Progenitor cell of endocrine pancreas (in vitro differentiated cells): ENCODE data around the gene CHD1. TPM values are rescaled to one million over a fixed set of nuclear protein-coding genes. Genes with fewer than 3 reads are reported as not detected.

Experiments
- DNase-seq: peaks from one replicate; pipeline ENCODE4 v3.0.0; 2021; ENCODE audit warnings: low spot score; ENCODE audit not compliant: unreplicated experiment
- H3K27ac Mint-ChIP-seq: 2 replicates; pipeline ENCODE4 v1.8.0; 2021; ENCODE audit warnings: mild to moderate bottlenecking, moderate library complexity, mixed read lengths
- H3K27me3 Mint-ChIP-seq: 2 replicates; pipeline ENCODE4 v1.8.0; 2021; ENCODE audit warnings: mixed read lengths
- H3K36me3 Mint-ChIP-seq: 2 replicates; pipeline ENCODE4 v1.8.0; 2022; ENCODE audit warnings: mixed read lengths; ENCODE audit not compliant: insufficient read depth
- H3K4me1 Mint-ChIP-seq: 2 replicates; pipeline ENCODE4 v1.8.0; 2021; ENCODE audit warnings: low read depth, mixed read lengths
- H3K4me3 Mint-ChIP-seq: 2 replicates; pipeline ENCODE4 v1.8.0; 2021; ENCODE audit warnings: low read depth, mild to moderate bottlenecking, moderate library complexity, mixed read lengths
- H3K9me3 Mint-ChIP-seq: 2 replicates; pipeline ENCODE4 v1.8.0; 2021; ENCODE audit warnings: low read depth, mixed read lengths
- total RNA-seq: library from RNA; stranded (reverse); gene quantifications from 2 replicates; pipeline ENCODE4 v1.2.1, GENCODE V29; 2021
- TF ChIP-seq, protein P1 (sequence below): fragments of 200-600 bp; sonication (generic); IDR thresholded peaks from one replicate; pipeline ENCODE4 v1.5.0; 2021; ENCODE audit warnings: antibody characterized with exemption, mild to moderate bottlenecking; ENCODE audit not compliant: unreplicated experiment

The CHD1 gene
- total RNA-seq, 1 donor from 2014 or later, result 61.0 TPM

DNA sequence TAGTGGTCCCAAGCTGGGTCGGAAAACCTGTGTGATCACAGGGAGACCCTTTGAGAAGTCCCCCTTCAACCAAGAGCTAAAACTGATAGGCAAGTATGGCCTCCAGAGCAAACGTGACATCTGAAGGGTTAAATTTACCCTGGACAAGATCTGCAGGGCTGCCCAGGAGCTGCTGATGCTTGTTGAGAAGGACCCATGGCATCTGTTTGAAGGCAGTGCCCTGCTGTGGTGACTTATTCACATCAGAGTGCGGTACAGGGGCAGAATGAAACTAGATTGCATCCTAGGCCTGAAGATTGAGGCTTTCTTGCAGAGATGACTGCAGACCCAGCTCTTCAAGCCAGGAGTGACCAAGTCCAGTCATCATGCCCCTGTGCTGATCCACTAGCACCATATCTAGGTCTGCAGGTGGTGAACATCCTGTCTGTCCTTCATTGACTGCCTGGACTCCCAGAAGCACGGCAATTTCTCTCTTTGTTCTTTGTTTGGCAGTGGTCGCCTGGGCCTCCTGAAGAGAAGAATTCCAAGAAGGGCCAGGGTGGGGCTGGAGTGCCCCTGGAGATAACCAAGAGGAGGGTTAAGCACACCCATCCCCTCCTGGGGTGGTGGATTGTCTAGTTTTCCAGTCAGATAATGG lies 25.7 kb upstream of the CHD1 start:
- no peak overlapping the region for H3K4me3 Mint-ChIP-seq
- H3K36me3 Mint-ChIP-seq, result peaks cover 3% of the 10 kb centered on the region
- H3K4me1 Mint-ChIP-seq, result no peaks in the 10 kb centered on the region
- H3K27me3 Mint-ChIP-seq, result no peaks in the 10 kb centered on the region
- no peak overlapping the region for H3K27ac Mint-ChIP-seq
- TF ChIP-seq, protein P1, sequence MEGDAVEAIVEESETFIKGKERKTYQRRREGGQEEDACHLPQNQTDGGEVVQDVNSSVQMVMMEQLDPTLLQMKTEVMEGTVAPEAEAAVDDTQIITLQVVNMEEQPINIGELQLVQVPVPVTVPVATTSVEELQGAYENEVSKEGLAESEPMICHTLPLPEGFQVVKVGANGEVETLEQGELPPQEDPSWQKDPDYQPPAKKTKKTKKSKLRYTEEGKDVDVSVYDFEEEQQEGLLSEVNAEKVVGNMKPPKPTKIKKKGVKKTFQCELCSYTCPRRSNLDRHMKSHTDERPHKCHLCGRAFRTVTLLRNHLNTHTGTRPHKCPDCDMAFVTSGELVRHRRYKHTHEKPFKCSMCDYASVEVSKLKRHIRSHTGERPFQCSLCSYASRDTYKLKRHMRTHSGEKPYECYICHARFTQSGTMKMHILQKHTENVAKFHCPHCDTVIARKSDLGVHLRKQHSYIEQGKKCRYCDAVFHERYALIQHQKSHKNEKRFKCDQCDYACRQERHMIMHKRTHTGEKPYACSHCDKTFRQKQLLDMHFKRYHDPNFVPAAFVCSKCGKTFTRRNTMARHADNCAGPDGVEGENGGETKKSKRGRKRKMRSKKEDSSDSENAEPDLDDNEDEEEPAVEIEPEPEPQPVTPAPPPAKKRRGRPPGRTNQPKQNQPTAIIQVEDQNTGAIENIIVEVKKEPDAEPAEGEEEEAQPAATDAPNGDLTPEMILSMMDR, result no peak
- H3K9me3 Mint-ChIP-seq, result no peaks in the 10 kb centered on the region
- no peak for DNase-seq

GRCh38 chr5:98942847-98943246 lies 14.0 kb upstream of the CHD1 start:
- no peaks in the 10 kb centered on the region for H3K27me3 Mint-ChIP-seq
- H3K4me1 Mint-ChIP-seq, result peaks cover 9% of the 10 kb centered on the region
- H3K9me3 Mint-ChIP-seq, result no peaks in the 10 kb centered on the region
- TF ChIP-seq, protein P1, result no peak
- no peak for DNase-seq
- H3K27ac Mint-ChIP-seq, result no peak overlapping the region
- H3K4me3 Mint-ChIP-seq, result no peak overlapping the region
- no peaks in the 10 kb centered on the region for H3K36me3 Mint-ChIP-seq

DNA sequence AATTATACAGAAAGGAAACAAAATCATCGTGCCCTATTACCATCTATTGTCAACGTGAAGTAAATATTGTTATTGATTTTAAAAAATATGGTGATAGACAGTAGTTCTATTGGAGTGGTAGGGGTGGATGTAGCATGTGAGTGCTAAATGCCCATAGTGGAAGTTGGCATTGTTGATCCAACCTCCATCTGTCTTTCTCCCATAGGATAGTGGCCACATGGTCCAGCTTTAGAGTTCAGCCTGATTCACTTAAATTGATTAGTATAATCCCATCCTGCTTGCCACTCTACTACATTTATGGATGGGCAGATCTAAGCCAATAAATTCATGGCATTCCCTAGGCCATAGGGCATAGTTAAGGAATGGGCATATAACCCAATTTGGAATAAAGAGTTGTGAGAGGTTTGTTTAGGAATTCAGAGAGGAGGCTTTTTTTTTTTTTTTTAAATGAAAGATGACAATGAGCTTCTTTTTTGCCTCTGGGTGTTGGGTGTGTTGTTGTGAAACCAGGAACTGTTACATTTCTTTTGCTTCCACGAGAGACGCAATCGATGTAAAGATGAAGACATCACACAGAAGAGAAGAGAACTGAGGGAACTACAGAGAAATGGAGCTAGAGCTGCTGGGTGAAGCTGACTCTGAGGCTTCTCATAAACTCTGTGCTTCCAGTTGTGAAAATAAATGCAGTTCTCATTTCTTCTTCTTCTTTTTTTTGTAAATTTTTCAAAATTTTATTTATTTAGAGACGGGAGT lies 12.5 kb upstream of the CHD1 start:
- Mint-ChIP-seq H3K9me3 (no peaks in the 10 kb centered on the region), H3K27ac (no peak overlapping the region), H3K27me3 (no peaks in the 10 kb centered on the region), H3K4me1 (peaks cover 9% of the 10 kb centered on the region), H3K36me3 (no peaks in the 10 kb centered on the region), H3K4me3 (no peak overlapping the region)
- DNase-seq, result no peak
- TF ChIP-seq, protein P1, result no peak

GRCh38 chr5:98940581-98940980 lies 11.8 kb upstream of the CHD1 start:
- Mint-ChIP-seq H3K27me3 (no peaks in the 10 kb centered on the region), H3K27ac (no peak overlapping the region), H3K4me1 (peaks cover 9% of the 10 kb centered on the region), H3K9me3 (no peaks in the 10 kb centered on the region), H3K36me3 (no peaks in the 10 kb centered on the region), H3K4me3 (no peak overlapping the region)
- TF ChIP-seq, protein P1, result no peak
- no peak for DNase-seq

DNA sequence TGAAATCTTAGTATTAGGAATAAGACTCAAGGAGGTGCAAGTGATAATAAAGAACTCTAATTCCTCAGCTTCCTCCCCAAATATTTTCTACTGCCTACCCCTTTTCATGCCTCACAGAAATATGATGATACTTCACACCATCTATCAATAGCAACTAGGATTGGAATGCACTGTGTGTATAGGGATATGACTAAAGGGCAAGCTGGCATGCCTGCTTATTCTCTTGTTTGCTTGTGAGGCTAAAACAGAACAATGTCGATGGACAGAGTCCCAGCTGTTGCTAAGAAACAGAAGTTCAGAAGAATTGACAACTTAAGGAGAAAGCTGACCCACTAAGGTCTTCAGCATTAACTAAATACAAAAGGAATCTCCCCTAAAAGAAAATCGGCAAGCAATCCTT lies 9.7 kb upstream of the CHD1 start:
- Mint-ChIP-seq H3K4me1 (peaks cover 9% of the 10 kb centered on the region), H3K27ac (no peak overlapping the region), H3K36me3 (no peaks in the 10 kb centered on the region), H3K27me3 (no peaks in the 10 kb centered on the region), H3K9me3 (no peaks in the 10 kb centered on the region), H3K4me3 (no peak overlapping the region)
- TF ChIP-seq, protein P1, result no peak
- no peak for DNase-seq
